ENCODE measurements around the gene COQ2.
"Not testable (repeated sequence)": the region's sequence is repeated elsewhere in the genome, so short reads cannot be mapped to it uniquely, and the experiment has no call there.

The COQ2 gene

GRCh38 chr4:83247415-83248357 is 36.9 kb downstream of the COQ2 start:
- no peak for DNase-seq

- DNase-seq: no peak
Observed at GRCh38 chr4:83241132-83241531, 43.5 kb downstream of the COQ2 start.

GRCh38 chr4:83240379-83240875 is 44.2 kb downstream of the COQ2 start:
- DNase-seq: no peak

- DNase-seq: no peak
Observed at GRCh38 chr4:83238393-83239248, 46.0 kb downstream of the COQ2 start.

- DNase-seq: no peak
Observed at GRCh38 chr4:83237591-83237990, 47.0 kb downstream of the COQ2 start.

- not testable (repeated sequence) for DNase-seq
Observed at GRCh38 chr4:83235645-83236133, 48.9 kb downstream of the COQ2 start.

- no peak for DNase-seq
Observed at GRCh38 chr4:83234902-83235644, 49.5 kb downstream of the COQ2 start.

- DNase-seq: not testable (repeated sequence)
Observed at GRCh38 chr4:83234387-83234786, 50.2 kb downstream of the COQ2 start.

- no peak for DNase-seq
Observed at GRCh38 chr4:83232082-83232481, 52.5 kb downstream of the COQ2 start.

GRCh38 chr4:83231620-83232076 is 53.0 kb downstream of the COQ2 start:
- DNase-seq: peak; percentile 18

GRCh38 chr4:83230928-83231327 is 53.7 kb downstream of the COQ2 start:
- no peak for DNase-seq

GRCh38 chr4:83229791-83230190 is 54.8 kb downstream of the COQ2 start:
- DNase-seq: no peak

GRCh38 chr4:83228231-83228630 is 56.4 kb downstream of the COQ2 start:
- no peak for DNase-seq

GRCh38 chr4:83224502-83225197 is 59.9 kb downstream of the COQ2 start:
- DNase-seq: no peak

- DNase-seq: no peak
Observed at GRCh38 chr4:83223781-83224180, 60.8 kb downstream of the COQ2 start.

GRCh38 chr4:83221897-83222441 is 62.6 kb downstream of the COQ2 start:
- no peak for DNase-seq

- no peak for DNase-seq
Observed at GRCh38 chr4:83219344-83220331, 65.0 kb downstream of the COQ2 start.

- DNase-seq: no peak
Observed at GRCh38 chr4:83217721-83218522, 66.7 kb downstream of the COQ2 start.

Measured in fibroblast of skin of scalp (primary cell).